IPS-18c (cell line): ENCODE results near the gene GABRA4.

Experiments
- H3K4me3 ChIP-seq: 2 replicates; pipeline ENCODE4 v1.7.0; 2013; ENCODE audit warnings: low read depth, mild to moderate bottlenecking, low read length, moderate library complexity; ENCODE audit not compliant: insufficient read depth
- H3K9me3 ChIP-seq: one replicate; pipeline ENCODE4 v1.6.1; 2013; ENCODE audit warnings: mild to moderate bottlenecking, low read length, moderate library complexity; ENCODE audit not compliant: control insufficient read depth, insufficient read depth

GABRA4 gene

DNA sequence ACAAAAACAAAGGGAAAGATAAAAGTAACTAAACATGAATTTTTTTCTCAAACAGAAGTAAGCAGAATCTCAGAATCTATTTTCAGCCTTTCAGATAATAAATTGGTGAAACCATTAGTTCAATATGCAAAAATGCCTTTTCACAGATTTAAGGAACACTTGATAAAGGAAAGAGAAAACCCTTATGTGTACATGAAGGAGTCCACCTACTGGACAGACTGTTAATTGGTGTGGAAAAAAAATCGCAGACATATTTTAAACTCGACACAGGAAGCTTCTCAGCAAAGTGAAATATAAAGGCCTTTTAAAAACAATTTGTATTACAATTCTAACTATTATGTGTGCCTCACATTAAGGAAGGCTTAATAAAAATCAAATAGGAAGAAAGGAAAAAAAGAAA lies 106.7 kb downstream of the GABRA4 start:
- Histone ChIP-seq H3K4me3 (no peak overlapping the region), H3K9me3 (no peaks in the 10 kb centered on the region)

DNA sequence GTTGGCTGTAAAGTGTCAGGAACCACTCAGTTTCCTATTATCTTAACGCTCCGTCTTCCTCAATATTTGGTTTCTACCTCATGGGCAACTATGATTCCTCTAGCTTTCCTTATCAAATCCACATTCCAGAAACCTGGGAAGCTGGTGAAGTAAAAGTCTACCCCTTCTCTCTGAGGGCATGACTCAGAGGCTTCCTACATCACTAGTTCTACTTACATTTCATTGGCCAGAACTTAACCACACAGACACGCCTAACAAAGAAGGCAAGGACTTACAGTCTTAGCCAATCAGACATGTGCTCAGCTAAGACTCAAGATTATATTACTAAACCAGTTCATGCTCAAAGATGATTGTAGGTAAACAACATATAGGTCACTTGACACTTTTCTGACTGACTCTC lies 114.7 kb downstream of the GABRA4 start:
- Histone ChIP-seq H3K4me3 (no peak overlapping the region), H3K9me3 (no peaks in the 10 kb centered on the region)

DNA sequence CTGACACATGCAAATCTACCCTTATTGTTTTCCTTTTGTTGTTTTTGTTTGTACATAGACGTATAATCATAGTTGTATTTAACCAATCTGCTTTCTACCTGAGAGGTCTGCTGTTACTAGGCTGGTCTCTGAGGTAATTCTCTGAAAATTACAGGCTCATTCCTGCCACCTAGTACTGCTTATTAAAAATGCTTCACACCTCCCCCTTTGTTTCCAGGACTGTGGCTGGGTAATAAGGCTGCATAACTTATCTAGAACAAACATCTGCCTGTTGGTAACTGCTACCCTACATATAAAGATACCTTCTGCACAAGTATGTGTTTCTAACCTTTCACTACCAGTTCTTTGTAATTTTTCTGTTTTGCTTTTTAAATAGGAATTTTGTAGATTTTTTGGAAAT lies 118.6 kb downstream of the GABRA4 start:
- no peaks in the 10 kb centered on the region for H3K9me3 ChIP-seq
- no peak overlapping the region for H3K4me3 ChIP-seq

DNA sequence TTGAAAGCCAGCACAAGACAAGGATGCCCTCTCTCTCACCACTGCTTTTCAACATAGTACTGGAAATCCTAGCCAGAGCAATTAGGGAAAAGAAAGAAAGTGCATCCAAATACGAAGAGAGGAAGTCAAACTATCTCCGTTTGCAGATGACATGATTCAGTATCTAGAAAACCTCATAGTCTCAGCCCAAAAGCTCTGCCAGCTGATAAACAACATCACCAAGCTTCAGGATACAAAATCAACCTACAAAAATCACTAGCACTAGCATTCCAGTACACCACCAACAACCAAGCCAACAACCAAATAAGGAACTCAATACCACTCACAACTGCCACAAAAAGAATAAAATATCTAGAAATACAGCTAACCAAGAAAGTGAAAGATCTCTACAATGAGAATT lies 123.0 kb downstream of the GABRA4 start:
- H3K4me3 ChIP-seq, result no peak overlapping the region
- no peaks in the 10 kb centered on the region for H3K9me3 ChIP-seq
